H9 (cell line): Measurements from ENCODE around the gene CFAP61. TPM values are rescaled to one million over a fixed set of nuclear protein-coding genes. Genes with fewer than 3 reads are reported as not detected.

Experiments
- DNase-seq: peaks from one replicate; pipeline ENCODE4 v3.0.0-alpha.2; 2017
- H2AFZ ChIP-seq: one replicate; pipeline ENCODE4 v1.6.1; 2013; ENCODE audit warnings: mild to moderate bottlenecking, low read length, control low read depth, moderate library complexity
- H2AK5ac ChIP-seq: 2 replicates; pipeline ENCODE4 v1.6.1; 2013; ENCODE audit warnings: low read length, control low read depth, mixed read lengths; ENCODE audit not compliant: insufficient read length
- H2BK120ac ChIP-seq: one replicate; pipeline ENCODE4 v1.6.1; 2013; ENCODE audit warnings: low read depth, mild to moderate bottlenecking, low read length, control low read depth, inconsistent platforms; ENCODE audit not compliant: poor library complexity, severe bottlenecking
- H2BK12ac ChIP-seq: 2 replicates; pipeline ENCODE4 v1.6.1; 2013; ENCODE audit warnings: low read length, control low read depth, mixed read lengths, low read depth; ENCODE audit not compliant: insufficient read length
- H2BK15ac ChIP-seq: 2 replicates; pipeline ENCODE4 v1.6.1; 2013; ENCODE audit warnings: low read depth, low read length, control low read depth
- H2BK20ac ChIP-seq: one replicate; pipeline ENCODE4 v1.6.1; 2013; ENCODE audit warnings: low read depth, mild to moderate bottlenecking, low read length, control low read depth, inconsistent platforms; ENCODE audit not compliant: poor library complexity, severe bottlenecking
- H2BK5ac ChIP-seq: 2 replicates; pipeline ENCODE4 v1.6.1; 2013; ENCODE audit warnings: low read length, control low read depth, mixed read lengths; ENCODE audit not compliant: insufficient read length
- H3K14ac ChIP-seq: 2 replicates; pipeline ENCODE4 v1.6.1; 2013; ENCODE audit warnings: low read length, control low read depth; ENCODE audit not compliant: insufficient read depth
- H3K18ac ChIP-seq: 2 replicates; pipeline ENCODE4 v1.6.1; 2013; ENCODE audit warnings: low read depth, mild to moderate bottlenecking, mixed read lengths, low read length, control low read depth; ENCODE audit not compliant: insufficient read length
- H3K23ac ChIP-seq: 2 replicates; pipeline ENCODE4 v1.6.1; 2013; ENCODE audit warnings: low read length, control low read depth, mixed read lengths, low read depth; ENCODE audit not compliant: insufficient read length
- H3K23me2 ChIP-seq: 2 replicates; pipeline ENCODE4 v1.6.1; 2013; ENCODE audit warnings: low read depth, mild to moderate bottlenecking, mixed read lengths, low read length, control low read depth; ENCODE audit not compliant: insufficient read length, poor library complexity, severe bottlenecking
- H3K27ac ChIP-seq: 2 replicates; pipeline ENCODE4 v1.5.1; 2013; ENCODE audit warnings: low read length, control low read depth, mixed read lengths, low read depth; ENCODE audit not compliant: insufficient read length
- H3K27me3 ChIP-seq: 2 replicates; pipeline ENCODE4 v1.6.1; 2013; ENCODE audit warnings: low read length, control low read depth, inconsistent platforms; ENCODE audit not compliant: insufficient read depth
- H3K4ac ChIP-seq: 2 replicates; pipeline ENCODE4 v1.6.1; 2013; ENCODE audit warnings: low read depth, mild to moderate bottlenecking, control low read depth, inconsistent platforms, low read length, moderate library complexity
- H3K4me1 ChIP-seq: 2 replicates; pipeline ENCODE4 v1.6.1; 2013; ENCODE audit warnings: low read length, control low read depth, inconsistent platforms; ENCODE audit not compliant: insufficient read depth
- H3K4me2 ChIP-seq: 2 replicates; pipeline ENCODE4 v1.6.1; 2013; ENCODE audit warnings: low read length, control low read depth, mixed read lengths; ENCODE audit not compliant: insufficient read length, insufficient read depth
- H3K56ac ChIP-seq: 2 replicates; pipeline ENCODE4 v1.6.1; 2013; ENCODE audit warnings: low read depth, mild to moderate bottlenecking, mixed read lengths, low read length, control low read depth; ENCODE audit not compliant: insufficient read length
- H3K79me1 ChIP-seq: 2 replicates; pipeline ENCODE4 v1.6.1; 2013; ENCODE audit warnings: low read depth, mild to moderate bottlenecking, moderate library complexity, low read length, control low read depth, inconsistent platforms; ENCODE audit not compliant: insufficient read depth, poor library complexity, severe bottlenecking
- H3K79me2 ChIP-seq: 2 replicates; pipeline ENCODE4 v1.6.1; 2013; ENCODE audit warnings: low read length, control low read depth, inconsistent platforms; ENCODE audit not compliant: insufficient read depth
- H3K9ac ChIP-seq: 2 replicates; pipeline ENCODE4 v1.6.1; 2013; ENCODE audit warnings: low read length, control low read depth, mixed read lengths; ENCODE audit not compliant: insufficient read length; ENCODE audit errors: extremely low read depth
- H3K9me3 ChIP-seq: one replicate; pipeline ENCODE4 v1.6.1; 2013; ENCODE audit warnings: low read depth, low read length, inconsistent platforms; ENCODE audit not compliant: control insufficient read depth
- H3T11ph ChIP-seq: one replicate; pipeline ENCODE4 v1.6.1; 2013; ENCODE audit warnings: mild to moderate bottlenecking, low read length, control low read depth, inconsistent platforms
- H4K20me1 ChIP-seq: one replicate; pipeline ENCODE4 v1.6.1; 2013; ENCODE audit not compliant: control insufficient read depth, insufficient read length, insufficient read depth
- H4K5ac ChIP-seq: 2 replicates; pipeline ENCODE4 v1.6.1; 2013; ENCODE audit warnings: low read depth, mild to moderate bottlenecking, mixed read lengths, low read length, control low read depth; ENCODE audit not compliant: insufficient read length
- H4K8ac ChIP-seq: replicated peaks from 2 replicates; pipeline ENCODE4 v1.6.1; 2013; ENCODE audit warnings: low read length, control low read depth, mixed read lengths, low read depth; ENCODE audit not compliant: insufficient read length
- H4K91ac ChIP-seq: 2 replicates; pipeline ENCODE4 v1.6.1; 2013; ENCODE audit warnings: low read depth, mild to moderate bottlenecking, moderate library complexity, mixed read lengths, low read length, control low read depth; ENCODE audit not compliant: insufficient read length
- H3K27ac Mint-ChIP-seq, 3 experiments: 2 replicates in 2 of 3; 3 replicates in 1 of 3; pipeline ENCODE4 v1.8.0; 2020 to 2021; ENCODE audit warnings: mixed read lengths in 3 of 3, mild to moderate bottlenecking in 1 of 3, moderate library complexity in 1 of 3
- H3K27me3 Mint-ChIP-seq: 2 replicates; pipeline ENCODE4 v1.8.0; 2021; ENCODE audit warnings: low read depth, mild to moderate bottlenecking, moderate library complexity, mixed read lengths
- H3K36me3 Mint-ChIP-seq, 3 experiments: 2 replicates in 2 of 3; 3 replicates in 1 of 3; pipeline ENCODE4 v1.8.0; 2020 to 2021; ENCODE audit warnings: low read depth in 3 of 3, mixed read lengths in 3 of 3; ENCODE audit not compliant: insufficient read depth in 1 of 3
- H3K4me1 Mint-ChIP-seq, 2 experiments: 2 replicates each; pipeline ENCODE4 v1.8.0; 2020; ENCODE audit warnings: mixed read lengths in 2 of 2
- H3K4me3 Mint-ChIP-seq, 2 experiments: 2 replicates in 1 of 2; 3 replicates in 1 of 2; pipeline ENCODE4 v1.8.0; 2020 to 2021; ENCODE audit warnings: mild to moderate bottlenecking in 2 of 2, mixed read lengths in 2 of 2, moderate library complexity in 1 of 2
- H3K9me3 Mint-ChIP-seq, 2 experiments: 2 replicates in 1 of 2; 3 replicates in 1 of 2; pipeline ENCODE4 v1.8.0; 2020; ENCODE audit warnings: mild to moderate bottlenecking in 2 of 2, mixed read lengths in 2 of 2, moderate library complexity in 1 of 2
- WGBS: extraction: QIAGEN DNeasy Blood & Tissue Kit; methylation state at CpG from one replicate; pipeline ENCODE4 v1.1.7; 2013; ENCODE audit warnings: missing lambda C conversion rate, low lambda C conversion rate, mixed read lengths; ENCODE audit not compliant: insufficient read length; ENCODE audit errors: extremely low coverage; 5-methylcytosine and 5-hydroxymethylcytosine counted together
- total RNA-seq: library from RNA; stranded (reverse); gene quantifications from 2 replicates; pipeline ENCODE4 v1.2.1, GENCODE V29; 2021
- TF ChIP-seq, protein P1 (sequence below): fragments of 200-600 bp; sonication (generic); conservative IDR thresholded peaks from 3 replicates; pipeline ENCODE4 v1.8.0; 2021; ENCODE audit warnings: antibody characterized with exemption, mild to moderate bottlenecking

CFAP61 gene
- total RNA-seq, 1 experiment from 2014 or later: 0.44 TPM

DNA sequence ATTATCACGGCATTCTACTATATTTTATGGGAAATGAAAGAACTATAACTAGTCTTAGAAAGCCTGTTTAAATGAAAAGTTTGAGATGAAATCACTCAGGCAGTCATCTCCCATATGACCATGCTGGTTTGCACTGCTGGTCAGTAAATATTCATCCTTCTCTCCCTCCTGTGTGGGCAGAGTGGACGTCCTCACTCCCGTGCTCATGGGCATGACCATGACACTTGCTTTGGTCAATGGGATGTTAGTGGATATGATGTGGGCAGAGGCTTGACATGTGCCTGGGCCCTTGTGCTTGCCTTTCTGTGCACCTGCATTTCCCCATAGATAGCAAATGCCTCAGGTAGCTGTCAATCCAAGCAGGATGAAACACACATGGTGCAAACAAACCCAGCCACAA, 222.5 kb downstream of the CFAP61 start:
- TF ChIP-seq, protein P1, sequence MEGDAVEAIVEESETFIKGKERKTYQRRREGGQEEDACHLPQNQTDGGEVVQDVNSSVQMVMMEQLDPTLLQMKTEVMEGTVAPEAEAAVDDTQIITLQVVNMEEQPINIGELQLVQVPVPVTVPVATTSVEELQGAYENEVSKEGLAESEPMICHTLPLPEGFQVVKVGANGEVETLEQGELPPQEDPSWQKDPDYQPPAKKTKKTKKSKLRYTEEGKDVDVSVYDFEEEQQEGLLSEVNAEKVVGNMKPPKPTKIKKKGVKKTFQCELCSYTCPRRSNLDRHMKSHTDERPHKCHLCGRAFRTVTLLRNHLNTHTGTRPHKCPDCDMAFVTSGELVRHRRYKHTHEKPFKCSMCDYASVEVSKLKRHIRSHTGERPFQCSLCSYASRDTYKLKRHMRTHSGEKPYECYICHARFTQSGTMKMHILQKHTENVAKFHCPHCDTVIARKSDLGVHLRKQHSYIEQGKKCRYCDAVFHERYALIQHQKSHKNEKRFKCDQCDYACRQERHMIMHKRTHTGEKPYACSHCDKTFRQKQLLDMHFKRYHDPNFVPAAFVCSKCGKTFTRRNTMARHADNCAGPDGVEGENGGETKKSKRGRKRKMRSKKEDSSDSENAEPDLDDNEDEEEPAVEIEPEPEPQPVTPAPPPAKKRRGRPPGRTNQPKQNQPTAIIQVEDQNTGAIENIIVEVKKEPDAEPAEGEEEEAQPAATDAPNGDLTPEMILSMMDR: no peak
- H3K27ac ChIP-seq: no peak overlapping the region
- H2AFZ ChIP-seq: no peak overlapping the region
- Mint-ChIP-seq H3K4me1 (no peaks in the 10 kb centered on the region), H3K9me3 (no peaks in the 10 kb centered on the region), H3K27ac (no peak overlapping the region), H3K4me3 (no peak overlapping the region), H3K27me3 (no peaks in the 10 kb centered on the region), H3K36me3 (no peaks in the 10 kb centered on the region)
- DNase-seq: no peak
- H4K8ac ChIP-seq: no peak overlapping the region
- no peak overlapping the region for H2BK20ac ChIP-seq
- H3K27me3 ChIP-seq: no peaks in the 10 kb centered on the region
- H2BK12ac ChIP-seq: no peak overlapping the region
- no peak overlapping the region for H3K4me2 ChIP-seq
- H3K18ac ChIP-seq: no peak overlapping the region
- WGBS: no CpG with 5 or more reads among the region's 3 CpGs
- H4K91ac ChIP-seq: no peak overlapping the region
- no peak overlapping the region for H2BK15ac ChIP-seq
- H3K79me2 ChIP-seq: no peaks in the 10 kb centered on the region
- H3K9ac ChIP-seq: no peak overlapping the region
- H3K23ac ChIP-seq: no peak overlapping the region
- H4K5ac ChIP-seq: no peak overlapping the region
- no peak overlapping the region for H3K56ac ChIP-seq
- no peaks in the 10 kb centered on the region for H3K79me1 ChIP-seq
- no peak overlapping the region for H2BK5ac ChIP-seq
- H3K4me1 ChIP-seq: no peaks in the 10 kb centered on the region
- H3T11ph ChIP-seq: no peak overlapping the region
- no peaks in the 10 kb centered on the region for H3K23me2 ChIP-seq
- H3K4ac ChIP-seq: no peak overlapping the region
- no peak overlapping the region for H2AK5ac ChIP-seq
- H4K20me1 ChIP-seq: no peaks in the 10 kb centered on the region
- H3K9me3 ChIP-seq: no peaks in the 10 kb centered on the region
- no peak overlapping the region for H3K14ac ChIP-seq
- no peak overlapping the region for H2BK120ac ChIP-seq
